T47D (cell line): ENCODE data around the gene FAM53A.
A peak's percentile ranks its signal among the peaks of the same experiment; 100 is the strongest.
"Not testable (repeated sequence)": the region's sequence is repeated elsewhere in the genome, so short reads cannot be mapped to it uniquely, and the experiment has no call there.

ENCODE experiments used
- DNase-seq, 2 experiments: peaks; one replicate each; pipeline versions ENCODE4 v3.0.0 to v3.0.0-alpha.2; 2011 to 2012; ENCODE audit warnings: low read depth in 1 of 2, low spot score in 1 of 2
- JUND ChIP-seq: IDR thresholded peaks from 2 replicates; pipeline ENCODE4 v1.6.1; 2012; ENCODE audit warnings: low read depth
- in situ Hi-C: cut with HindIII; loops from 2 replicates; pipeline ENCODE4 v1.10.0; 2016; ENCODE audit warnings: low sequenced_read_pairs, low pct_unique_long_range_greater_than_20kb

Gene FAM53A

GRCh38 chr4:1614049-1614448 is 70.1 kb downstream of the FAM53A start:
- in situ Hi-C loops, result no loop called here
- no peak for TF ChIP-seq JUND

GRCh38 chr4:1613099-1613495 is 71.0 kb downstream of the FAM53A start:
- in situ Hi-C loops, result no loop called here
- no peak for TF ChIP-seq JUND
- no peak for DNase-seq

More at GRCh38 chr4:1614049-1614448, 70.1 kb downstream of the FAM53A start:
- DNase-seq, result no peak

- TF ChIP-seq JUND, result no peak
- in situ Hi-C loops, result no loop called here
- DNase-seq, result no peak
Measured at GRCh38 chr4:1612278-1613098, 71.6 kb downstream of the FAM53A start.

- in situ Hi-C loops, result no loop called here
- DNase-seq, result no peak
- no peak for TF ChIP-seq JUND
Measured at GRCh38 chr4:1611501-1611870, 72.6 kb downstream of the FAM53A start.

GRCh38 chr4:1610791-1611500 is 73.2 kb downstream of the FAM53A start:
- no peak for DNase-seq
- no peak for TF ChIP-seq JUND
- in situ Hi-C loops, result no loop called here

- in situ Hi-C loops, result no loop called here
- no peak for TF ChIP-seq JUND
- no peak for DNase-seq
Measured at GRCh38 chr4:1609901-1610790, 74.0 kb downstream of the FAM53A start.

- in situ Hi-C loops, result no loop called here
- no peak for TF ChIP-seq JUND
- no peak for DNase-seq
Measured at GRCh38 chr4:1608821-1609500, 75.2 kb downstream of the FAM53A start.

- no peak for TF ChIP-seq JUND
- in situ Hi-C loops, result no loop called here
- no peak for DNase-seq
Measured at GRCh38 chr4:1608196-1608820, 75.8 kb downstream of the FAM53A start.

GRCh38 chr4:1607436-1608195 is 76.5 kb downstream of the FAM53A start:
- in situ Hi-C loops, DNase-seq: not testable (repeated sequence)

- in situ Hi-C loops, result no loop called here
- no peak for TF ChIP-seq JUND
- peak; percentile 68 to 85 for DNase-seq
Measured at GRCh38 chr4:1604706-1605205, 79.4 kb downstream of the FAM53A start.

- DNase-seq, result no peak
- in situ Hi-C loops, result no loop called here
- no peak for TF ChIP-seq JUND
Measured at GRCh38 chr4:1604181-1604705, 79.9 kb downstream of the FAM53A start.
